HG03442 (cell line): ENCODE measurements around the gene BNIP1.

Source experiments
- ATAC-seq: cut with Tn5 transposase; IDR thresholded peaks from one replicate; pipeline ENCODE4 v1.9.1; 2021; ENCODE audit warnings: mild to moderate bottlenecking, moderate library complexity; ENCODE audit not compliant: unreplicated experiment

BNIP1 gene

GRCh38 chr5:173165177-173166016, 21.1 kb downstream of the BNIP1 start:
- no peak for ATAC-seq

- ATAC-seq = no peak
Observed at GRCh38 chr5:173172166-173172565, 27.8 kb downstream of the BNIP1 start.

DNA sequence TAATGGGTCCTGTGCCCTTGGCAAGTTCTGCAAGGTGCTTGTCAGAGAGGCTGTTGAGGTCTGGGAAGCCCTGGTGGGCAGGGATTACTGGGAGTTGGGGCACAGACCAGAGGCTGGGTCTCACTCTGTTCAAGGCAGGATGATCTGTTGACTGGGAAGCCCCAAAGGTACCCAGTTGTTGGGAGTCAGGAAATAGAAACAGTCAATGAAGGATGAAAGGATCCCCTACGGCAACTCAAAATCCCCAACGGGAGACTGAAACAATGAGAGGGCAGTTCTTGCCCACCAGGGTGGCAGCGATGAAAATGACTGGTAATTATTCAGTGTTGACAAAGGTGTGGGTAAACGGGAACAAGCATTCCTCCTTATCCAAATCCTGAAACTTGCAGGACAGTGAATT, 31.2 kb downstream of the BNIP1 start:
- no peak for ATAC-seq

- no peak for ATAC-seq
Observed at GRCh38 chr5:173178369-173178910, 34.1 kb downstream of the BNIP1 start.

- no peak for ATAC-seq
Observed at GRCh38 chr5:173180331-173180730, 36.0 kb downstream of the BNIP1 start.

DNA sequence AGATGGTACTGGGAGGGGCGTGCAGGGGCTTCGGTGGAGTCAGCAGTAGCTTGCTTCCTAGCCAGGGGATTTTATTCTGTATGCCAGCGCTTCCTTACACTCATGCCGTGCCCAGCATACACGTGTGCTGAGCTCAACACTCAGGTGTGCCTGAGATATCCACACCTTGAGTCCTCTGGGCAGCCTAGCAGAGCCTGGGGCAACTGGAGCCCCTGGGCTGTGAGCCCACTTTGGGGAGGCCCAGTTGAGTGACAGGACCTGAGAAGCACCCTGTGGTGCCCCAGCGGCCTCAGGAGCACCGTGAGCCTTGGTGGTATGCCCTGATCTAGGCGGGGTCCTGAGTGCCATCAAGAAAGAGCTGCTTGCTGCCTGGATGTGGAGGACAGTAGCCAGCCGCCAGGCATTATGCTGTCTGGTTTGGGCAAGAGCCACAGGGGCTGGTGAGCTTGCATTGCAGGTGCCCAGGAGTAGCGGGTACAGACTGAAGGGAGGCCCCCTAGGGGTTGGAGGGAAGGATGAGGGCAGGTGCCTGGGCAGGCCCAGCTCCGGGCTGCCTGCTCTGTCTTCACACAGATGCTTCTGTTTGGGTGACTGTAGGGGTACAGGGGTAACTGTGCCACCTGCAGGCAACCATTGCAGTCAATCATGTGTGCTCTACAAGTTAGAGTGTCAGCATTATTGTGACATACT, 42.9 kb downstream of the BNIP1 start:
- no peak for ATAC-seq

- no peak for ATAC-seq
Observed at GRCh38 chr5:173188280-173188679, 43.9 kb downstream of the BNIP1 start.

DNA sequence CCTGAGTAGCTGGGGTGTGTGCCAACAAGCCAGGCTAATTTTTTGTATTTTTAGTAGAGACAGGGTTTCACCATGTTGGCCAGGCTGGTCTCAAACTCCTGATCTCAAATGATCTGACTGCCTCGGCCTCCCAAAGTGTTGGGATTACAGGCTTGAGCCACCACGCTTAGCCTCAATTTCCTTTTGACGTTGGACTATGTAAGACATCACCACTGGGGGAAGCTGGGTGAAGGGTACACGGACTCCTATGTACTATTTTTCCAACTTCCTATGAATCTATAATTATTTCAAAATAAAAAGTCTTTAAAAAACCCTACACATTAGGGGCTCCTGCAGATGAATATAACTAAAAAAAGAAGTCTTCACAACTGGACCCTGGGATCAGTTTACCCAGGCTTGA, 46.7 kb downstream of the BNIP1 start:
- no peak for ATAC-seq

- ATAC-seq = no peak
Observed at GRCh38 chr5:173191561-173191960, 47.2 kb downstream of the BNIP1 start.

GRCh38 chr5:173192561-173192960, 48.2 kb downstream of the BNIP1 start:
- ATAC-seq = no peak

GRCh38 chr5:173196133-173196952, 52.0 kb downstream of the BNIP1 start:
- no peak for ATAC-seq

DNA sequence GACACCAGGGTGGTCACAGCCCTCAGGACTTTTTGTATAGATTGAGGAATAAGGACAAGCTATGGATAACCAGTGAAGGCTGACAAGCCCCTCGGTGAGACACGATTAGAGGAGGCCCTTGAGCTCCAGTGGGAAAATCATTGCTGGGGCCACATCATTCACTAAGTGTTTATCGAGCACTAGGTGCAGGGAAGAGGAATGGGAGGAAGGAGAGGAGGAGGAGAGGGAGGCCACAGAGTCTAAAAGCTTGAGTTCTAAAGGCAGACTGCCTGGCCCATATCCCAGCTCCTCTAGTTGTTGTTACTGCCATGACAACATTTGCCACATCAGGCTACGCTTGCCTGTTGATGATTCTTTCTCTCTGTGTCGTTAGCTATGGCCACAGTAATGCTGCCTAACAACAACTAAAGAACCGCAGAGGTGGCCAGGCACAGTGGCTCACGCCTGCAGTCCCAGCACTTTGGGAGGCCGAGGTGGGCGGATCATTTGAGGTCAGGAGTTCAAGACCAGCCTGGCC, 53.1 kb downstream of the BNIP1 start:
- ATAC-seq = no peak

GRCh38 chr5:173198049-173198448, 53.7 kb downstream of the BNIP1 start:
- ATAC-seq = no peak

DNA sequence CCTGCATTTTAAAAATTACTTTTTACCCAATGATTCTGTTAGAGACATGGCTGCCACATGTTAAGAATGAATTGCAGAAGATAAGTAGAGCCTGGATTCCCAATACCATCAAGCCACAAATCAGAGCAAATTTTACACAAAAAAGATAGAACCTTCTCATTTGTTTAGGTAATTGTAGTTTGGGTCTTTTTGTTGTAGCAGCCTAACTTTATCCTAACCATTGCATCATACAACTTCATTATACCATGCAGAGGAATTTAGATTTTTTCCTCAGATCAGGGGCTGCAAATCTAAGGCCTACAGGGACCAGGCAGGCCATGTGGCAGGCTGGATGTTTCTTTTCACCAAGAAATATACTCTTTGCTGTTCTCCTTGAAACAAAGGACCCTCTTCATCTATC, 56.0 kb downstream of the BNIP1 start:
- no peak for ATAC-seq

DNA sequence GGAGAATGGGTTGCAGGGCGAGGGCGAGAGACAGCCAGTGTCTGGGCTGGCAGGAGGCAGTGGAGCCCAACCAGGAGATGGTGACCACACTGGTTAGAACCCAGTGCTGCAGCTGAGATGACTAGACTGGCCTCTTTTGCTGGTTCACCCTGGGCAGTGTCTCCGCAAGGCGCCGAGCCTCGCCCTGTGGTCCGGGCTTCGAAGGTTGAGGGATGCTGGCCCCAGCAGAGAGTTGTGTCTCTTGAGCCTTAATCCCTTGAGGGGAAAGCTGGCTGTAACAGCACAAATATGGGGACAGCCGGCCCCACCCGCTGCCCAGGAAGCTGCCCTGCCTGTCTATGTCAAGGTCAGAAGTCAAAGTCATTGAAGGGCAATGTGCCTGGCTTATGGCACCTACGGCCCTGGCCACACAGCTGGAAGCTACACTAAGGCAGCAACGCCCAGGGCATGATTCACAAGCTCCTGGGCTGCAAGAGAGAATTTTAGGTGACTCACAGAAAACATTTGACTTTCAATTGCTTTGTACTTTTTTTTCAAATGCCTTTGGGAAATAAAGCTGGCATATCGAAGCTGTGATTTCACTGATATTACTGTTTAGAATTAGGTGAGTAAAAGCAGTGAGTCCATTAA, 57.4 kb downstream of the BNIP1 start:
- no peak for ATAC-seq

- no peak for ATAC-seq
Observed at GRCh38 chr5:173202266-173202875, 58.0 kb downstream of the BNIP1 start.

DNA sequence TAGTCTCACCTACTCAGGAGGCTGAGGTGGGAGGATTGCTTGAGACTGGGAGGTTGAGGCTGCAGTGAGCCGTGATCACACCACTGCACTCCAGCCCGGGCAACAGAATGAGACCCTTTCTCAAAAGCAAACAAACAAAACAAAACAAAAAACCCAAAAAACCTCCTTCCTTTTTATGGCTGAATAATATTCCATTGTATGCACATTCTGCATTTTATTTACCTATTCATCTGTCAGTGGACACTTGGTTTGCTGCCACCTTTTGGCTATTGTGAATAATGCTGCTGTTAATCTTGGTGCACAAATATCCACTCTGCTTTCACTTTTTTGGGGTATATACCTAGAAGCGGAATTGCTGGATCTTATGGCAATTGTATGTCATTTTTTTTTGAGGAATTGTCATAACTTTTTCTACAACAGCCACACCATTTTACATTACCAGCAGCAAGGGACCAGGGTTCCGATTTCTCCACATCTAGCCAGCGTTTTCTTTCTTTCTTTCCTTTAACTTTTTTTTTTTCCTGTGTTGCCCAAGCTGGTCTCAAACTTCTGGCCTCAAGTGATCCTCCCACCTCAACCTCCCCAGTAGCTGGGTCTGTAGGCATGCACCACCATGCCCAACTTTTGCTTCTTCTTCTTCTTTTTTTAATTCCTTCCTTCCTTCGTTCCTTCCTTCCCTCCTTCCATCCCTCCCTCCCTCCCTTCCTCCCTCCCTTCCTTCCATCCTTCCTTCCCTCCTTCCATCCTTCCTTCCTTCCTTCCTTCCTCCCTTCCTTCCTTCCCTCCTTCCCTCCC, 60.1 kb downstream of the BNIP1 start:
- ATAC-seq = no peak

GRCh38 chr5:173205916-173206315, 61.6 kb downstream of the BNIP1 start:
- ATAC-seq = no peak

DNA sequence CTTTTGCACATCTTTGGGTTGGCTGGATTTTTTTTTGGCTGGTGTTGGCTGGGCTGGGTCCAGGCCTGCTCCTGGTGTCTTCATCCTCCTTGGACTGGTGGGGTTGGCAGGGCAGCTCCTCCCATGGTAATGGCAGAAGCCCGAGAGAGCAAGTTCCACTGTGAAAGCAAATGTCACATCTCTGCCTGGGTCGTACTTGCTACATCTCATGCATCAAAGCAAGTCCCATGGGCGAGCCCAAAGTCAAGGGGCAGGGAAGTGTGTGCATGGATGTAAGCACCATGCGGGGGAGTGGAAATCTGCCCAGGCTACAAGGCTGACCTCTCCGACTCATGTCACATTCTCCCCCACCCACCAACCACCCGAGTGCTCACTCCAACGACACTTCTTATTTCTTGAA, 64.0 kb downstream of the BNIP1 start:
- ATAC-seq = no peak
